Subcutaneous adipose tissue (tissue), 4 donors: Measurements from ENCODE around the gene AMFR. TPM values are rescaled to one million over a fixed set of nuclear protein-coding genes. Genes with fewer than 3 reads are reported as not detected.

Experiments used
- total RNA-seq, 4 donors: library from RNA; depleted of rRNA; stranded (reverse); fragments of >200 nt; gene quantifications; one replicate each; pipeline ENCODE4 v1.1.0, GENCODE V29; 2016
- TF ChIP-seq, protein P1 (sequence below): fragments of 450-650 bp; IDR thresholded peaks from one replicate; pipeline ENCODE4 v1.5.1; 2016; ENCODE audit warnings: low read depth, mild to moderate bottlenecking, control low read depth, antibody characterized with exemption, moderate library complexity

Gene AMFR
- total RNA-seq, 4 donors from 2014 or later = 168 to 186 (median 175) TPM

DNA sequence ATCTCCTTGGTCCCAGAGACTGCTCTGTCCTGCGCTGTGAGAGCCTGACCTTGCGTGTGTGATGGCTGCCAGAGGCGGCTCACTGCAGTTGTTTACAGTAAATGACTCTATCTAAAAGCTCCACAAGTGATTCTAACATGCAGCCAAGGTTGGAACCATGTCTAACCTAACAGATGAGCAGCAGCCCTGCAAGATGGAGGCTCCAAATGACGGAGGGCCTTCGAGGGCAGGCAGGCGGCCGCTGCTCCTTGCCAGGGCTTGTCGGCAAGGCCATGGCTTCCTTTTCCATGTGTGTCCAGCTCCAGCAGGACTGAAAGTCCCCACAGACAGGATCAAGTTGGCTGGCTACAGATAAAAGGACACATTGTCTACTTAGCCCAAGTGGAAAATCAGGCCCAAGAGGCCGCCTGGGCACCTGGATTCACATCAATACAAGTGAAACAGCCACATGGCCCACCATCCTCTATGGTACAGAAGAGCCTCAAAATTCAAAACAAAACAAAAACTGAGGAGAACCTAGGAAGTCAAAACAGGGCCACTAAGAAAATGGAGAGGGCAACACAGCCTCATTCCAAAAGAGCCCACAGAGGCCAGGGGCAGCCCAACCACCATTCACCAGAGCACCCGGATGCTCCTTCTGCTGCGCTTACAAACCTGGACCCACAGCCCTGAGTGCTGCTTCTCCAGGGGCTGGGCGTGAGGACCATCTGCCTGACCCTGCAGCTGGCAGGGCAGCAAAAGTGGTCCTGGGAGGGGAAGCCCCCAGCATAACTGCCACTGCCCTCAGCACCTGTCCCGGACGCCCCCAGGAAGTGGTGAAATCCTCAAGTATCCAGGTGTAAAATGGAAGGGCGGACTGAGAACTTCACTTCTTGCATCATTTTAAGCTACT lies 65.0 kb downstream of the AMFR start:
- TF ChIP-seq, protein P1, sequence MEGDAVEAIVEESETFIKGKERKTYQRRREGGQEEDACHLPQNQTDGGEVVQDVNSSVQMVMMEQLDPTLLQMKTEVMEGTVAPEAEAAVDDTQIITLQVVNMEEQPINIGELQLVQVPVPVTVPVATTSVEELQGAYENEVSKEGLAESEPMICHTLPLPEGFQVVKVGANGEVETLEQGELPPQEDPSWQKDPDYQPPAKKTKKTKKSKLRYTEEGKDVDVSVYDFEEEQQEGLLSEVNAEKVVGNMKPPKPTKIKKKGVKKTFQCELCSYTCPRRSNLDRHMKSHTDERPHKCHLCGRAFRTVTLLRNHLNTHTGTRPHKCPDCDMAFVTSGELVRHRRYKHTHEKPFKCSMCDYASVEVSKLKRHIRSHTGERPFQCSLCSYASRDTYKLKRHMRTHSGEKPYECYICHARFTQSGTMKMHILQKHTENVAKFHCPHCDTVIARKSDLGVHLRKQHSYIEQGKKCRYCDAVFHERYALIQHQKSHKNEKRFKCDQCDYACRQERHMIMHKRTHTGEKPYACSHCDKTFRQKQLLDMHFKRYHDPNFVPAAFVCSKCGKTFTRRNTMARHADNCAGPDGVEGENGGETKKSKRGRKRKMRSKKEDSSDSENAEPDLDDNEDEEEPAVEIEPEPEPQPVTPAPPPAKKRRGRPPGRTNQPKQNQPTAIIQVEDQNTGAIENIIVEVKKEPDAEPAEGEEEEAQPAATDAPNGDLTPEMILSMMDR = no peak

DNA sequence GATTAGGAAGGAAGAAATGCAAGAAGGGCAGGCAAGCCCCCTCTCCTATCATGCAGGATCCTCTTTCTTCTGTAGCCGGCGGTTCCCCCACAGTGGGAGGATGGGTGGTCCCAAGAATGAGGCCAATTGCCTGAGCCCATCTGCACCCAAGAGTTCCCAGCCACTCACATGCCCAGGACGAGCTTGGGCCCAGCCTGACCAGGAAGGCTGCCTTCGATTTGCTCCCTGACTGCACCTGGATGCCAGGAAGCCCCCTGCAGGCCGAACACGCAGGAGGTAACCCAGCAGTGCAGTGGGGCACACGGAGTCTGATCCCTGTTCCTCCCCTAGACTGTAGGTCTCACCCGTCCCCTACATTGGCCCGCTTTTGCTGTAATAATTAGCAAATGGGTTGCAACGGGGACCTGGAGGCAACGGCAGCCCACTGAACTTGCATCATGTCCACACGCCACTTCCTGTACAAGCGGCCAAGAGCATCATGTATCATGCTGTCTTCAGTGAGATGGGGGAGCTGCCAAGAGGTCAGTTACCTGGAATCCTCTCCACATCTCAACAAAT lies 67.5 kb downstream of the AMFR start:
- TF ChIP-seq, protein P1 = no peak

DNA sequence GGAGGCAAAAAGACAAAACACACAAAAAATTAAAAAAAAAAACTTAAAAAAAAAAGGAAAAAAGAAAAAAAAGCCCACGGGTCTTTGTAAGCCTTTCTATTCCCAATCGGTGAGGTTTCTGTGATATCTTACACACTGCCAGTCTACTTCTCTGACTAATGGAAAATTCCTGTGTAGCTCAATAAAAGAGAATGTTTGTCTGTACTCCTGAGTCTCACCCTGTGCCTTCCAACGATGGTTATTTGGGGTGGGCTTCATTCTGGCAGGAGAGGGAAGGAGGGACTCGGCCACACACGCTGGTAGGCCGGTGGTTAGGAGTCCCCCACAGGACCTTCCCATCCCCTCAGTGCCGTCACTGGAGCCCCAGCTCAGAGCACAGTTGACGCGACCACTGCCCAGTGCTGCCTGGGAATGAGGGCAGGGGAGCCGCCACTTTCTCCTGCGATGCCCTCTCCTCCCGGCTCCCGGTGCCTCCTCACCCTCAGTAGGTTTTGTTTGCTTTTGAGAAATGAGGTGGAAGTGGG lies 68.0 kb downstream of the AMFR start:
- TF ChIP-seq, protein P1 = no peak

DNA sequence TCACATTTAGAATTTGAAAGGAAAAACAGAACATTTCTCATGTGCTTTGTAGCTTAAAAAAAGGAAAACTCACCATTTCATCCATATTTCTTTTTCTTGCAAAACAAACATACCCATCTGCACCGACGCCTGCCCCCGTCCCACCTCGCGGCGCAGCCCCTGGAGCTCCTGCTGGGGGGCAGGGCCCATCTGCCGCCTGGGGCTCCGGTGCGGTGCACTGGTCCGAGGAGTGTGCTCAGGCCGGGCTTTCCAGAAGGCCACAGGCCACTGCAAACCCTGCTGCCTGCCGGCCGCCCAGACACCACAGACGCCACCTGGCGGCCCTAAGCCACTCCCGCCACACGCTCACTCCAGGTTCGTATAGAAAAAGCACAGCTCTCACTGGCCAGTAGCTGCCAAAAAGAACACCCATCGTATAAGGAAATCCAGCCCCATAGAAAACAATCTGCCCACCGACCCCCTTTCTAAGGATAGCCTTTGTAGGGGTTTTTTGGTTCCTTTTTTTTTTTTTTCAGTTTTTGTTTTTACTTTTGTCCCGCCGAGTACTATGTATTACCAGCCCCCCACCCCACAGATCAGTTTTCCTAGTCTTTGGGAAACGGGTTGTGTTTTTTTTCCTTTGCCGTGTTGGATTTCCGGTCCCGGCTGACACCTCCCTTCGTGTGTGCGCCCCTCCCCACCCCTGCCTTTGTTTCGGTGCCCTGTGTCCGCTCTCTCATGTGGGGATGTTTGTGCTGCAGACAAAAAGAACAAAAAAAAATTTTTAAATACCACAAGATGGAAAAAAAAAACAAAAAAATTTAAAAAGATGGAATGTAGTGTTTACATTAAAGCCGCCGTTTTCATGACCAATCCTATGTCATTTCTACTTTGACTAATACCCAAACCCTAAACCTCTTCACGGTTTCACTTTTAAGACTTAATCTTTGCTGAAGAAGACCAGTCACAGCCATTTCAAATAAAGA lies 68.8 kb downstream of the AMFR start:
- TF ChIP-seq, protein P1 = no peak

DNA sequence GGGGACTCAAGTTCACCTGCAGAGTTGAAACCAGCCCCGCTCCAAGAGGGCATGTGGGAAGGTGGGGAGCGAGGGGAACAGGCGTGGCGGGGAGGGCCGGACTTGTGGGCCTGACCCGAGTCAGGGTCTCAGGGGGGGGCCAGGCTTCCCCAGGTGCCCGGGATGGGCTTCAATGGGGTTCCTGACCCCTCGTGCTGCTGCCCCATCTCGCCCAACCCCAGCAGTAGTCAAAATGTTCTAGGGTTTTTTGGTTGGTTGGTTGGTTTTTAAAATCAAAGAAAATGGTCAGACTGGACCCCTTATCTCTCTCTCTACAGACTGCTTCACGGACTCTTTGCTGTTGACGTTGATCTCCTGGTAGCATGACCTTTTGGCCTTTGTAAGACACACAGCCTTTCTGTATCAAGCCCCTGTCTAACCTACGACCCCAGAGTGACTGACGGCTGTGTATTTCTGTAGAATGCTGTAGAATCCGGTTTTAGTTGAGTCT lies 69.5 kb downstream of the AMFR start:
- TF ChIP-seq, protein P1 = no peak

DNA sequence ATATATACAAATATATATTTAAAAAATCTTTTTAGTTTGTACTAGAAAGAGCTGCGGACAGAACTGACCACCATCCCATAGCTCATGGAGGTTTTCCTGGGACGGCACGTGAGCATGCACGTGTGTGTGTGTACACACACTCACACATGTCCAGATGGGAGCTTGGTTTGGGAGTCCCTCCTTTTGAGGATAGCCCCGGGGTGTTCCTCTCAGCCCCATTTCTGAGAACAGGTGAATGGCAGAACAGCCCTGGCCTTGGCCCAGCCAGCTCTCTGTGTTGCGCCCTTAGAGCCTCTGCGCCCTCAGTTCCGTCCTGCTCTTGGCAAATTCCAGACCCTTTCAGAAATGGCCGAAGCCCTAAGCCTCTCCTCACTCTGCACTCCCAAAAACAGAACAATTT lies 70.1 kb downstream of the AMFR start:
- TF ChIP-seq, protein P1 = no peak
